ENCODE data around the gene FMN1. TPM values are rescaled to one million over a fixed set of nuclear protein-coding genes. Genes with fewer than 3 reads are reported as not detected.

FMN1 gene
- polyA plus RNA-seq, 3 donors, result 0.28 to 3.7 (median 0.34) TPM

DNA sequence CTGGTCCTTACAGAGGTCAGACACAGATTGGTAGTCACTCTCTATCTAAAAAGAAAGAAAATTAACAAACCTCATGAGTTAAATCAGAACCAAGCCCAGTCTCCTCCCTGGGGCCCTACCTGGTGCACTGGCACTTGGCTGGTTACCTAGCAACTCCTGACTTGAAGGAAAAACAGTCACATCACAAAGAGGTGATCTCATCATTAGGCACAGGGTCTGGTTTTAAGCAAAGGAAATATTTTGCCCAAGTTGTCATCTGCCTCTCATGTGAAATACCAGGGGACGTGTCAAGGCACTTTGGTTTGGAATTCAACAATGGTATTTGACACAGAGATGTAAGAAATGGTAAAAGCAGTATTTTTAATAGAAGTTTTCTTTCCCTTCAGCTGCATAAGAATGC lies 47.7 kb upstream of the FMN1 start:
- no CpG with 5 or more reads among the region's 1 CpG for WGBS (ENCODE audit: insufficient coverage)

DNA sequence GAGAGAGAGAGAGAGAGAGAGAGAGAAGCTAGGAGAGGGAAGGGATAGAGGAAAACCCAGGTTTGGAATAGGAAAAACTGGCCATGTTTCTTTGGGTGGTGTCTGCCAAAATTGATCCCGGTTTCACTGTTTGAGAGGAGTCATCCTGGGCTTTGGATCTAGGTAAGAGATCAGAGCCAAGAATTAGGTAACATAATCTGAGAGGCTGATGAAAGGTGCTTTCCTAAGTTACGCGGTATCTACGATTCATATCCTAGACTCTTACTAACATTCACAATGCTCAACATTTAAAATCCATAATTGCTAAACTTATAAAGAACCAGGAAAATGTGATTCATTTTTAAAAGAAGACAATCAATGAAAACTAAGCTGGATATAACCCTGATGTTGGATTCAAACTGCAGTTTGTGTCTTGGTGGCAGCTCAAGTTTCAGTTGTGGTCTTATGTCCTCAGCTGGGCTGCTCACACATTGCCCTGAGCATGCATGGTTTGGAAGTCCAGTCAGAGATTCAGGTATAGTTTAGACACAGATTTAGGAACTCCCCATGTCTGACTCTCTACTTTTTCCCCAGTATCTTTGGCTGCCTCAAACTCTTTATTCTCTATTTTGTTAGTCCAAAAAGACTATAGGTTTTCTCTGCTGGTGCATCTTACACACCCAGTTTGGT lies 42.5 kb upstream of the FMN1 start:
- H3K27ac Mint-ChIP-seq, result no peak overlapping the region
- no peak for DNase-seq
- peaks cover 6 to 23% (median 7%) of the 10 kb centered on the region in 3 donors for H3K27me3 Mint-ChIP-seq (ENCODE audit: low read depth in 3 of 3)
- Histone ChIP-seq H3K4me1 (ENCODE audit: control insufficient read depth in 1 of 2, insufficient read depth in 2 of 2, low read length in 2 of 2) (no peaks in the 10 kb centered on the region), H2AFZ (ENCODE audit: insufficient read depth, low read depth, low read length, poor library complexity, severe bottlenecking) (no peak overlapping the region), H3K4me2 (replicated peaks; ENCODE audit: extremely low read depth, low read length, poor library complexity, severe bottlenecking) (no peak overlapping the region), H3K9ac (ENCODE audit: insufficient read depth, low read length, poor library complexity, severe bottlenecking) (no peak overlapping the region), H3K9me3 (replicated peaks in 1 of 2; ENCODE audit: control insufficient read depth in 1 of 2, insufficient read depth in 1 of 2, low read length in 2 of 2) (no peaks in the 10 kb centered on the region), H3K4me3 (replicated peaks in 1 of 3; ENCODE audit: low read depth in 2 of 3, low read length in 3 of 3) (no peak overlapping the region), H4K20me1 (ENCODE audit: insufficient read depth, low read length) (no peaks in the 10 kb centered on the region), H3K79me2 (ENCODE audit: insufficient read depth, low read length) (no peaks in the 10 kb centered on the region), H3K27ac (ENCODE audit: low read depth in 1 of 2, low read length in 2 of 2) (no peak overlapping the region), H3K36me3 (replicated peaks in 1 of 2; ENCODE audit: control insufficient read depth in 1 of 2, insufficient read depth in 2 of 2, low read length in 2 of 2) (no peaks in the 10 kb centered on the region), H3K27me3 (ENCODE audit: control insufficient read depth in 2 of 2, insufficient read depth in 2 of 2, low read length in 2 of 2) (peaks cover 0 to 6% of the 10 kb centered on the region in 2 donors)
- no peaks in the 10 kb centered on the region for H3K4me1 Mint-ChIP-seq
- H3K4me3 Mint-ChIP-seq, result no peak overlapping the region
- peaks cover 0 to 2% (median 0%) of the 10 kb centered on the region in 7 donors for H3K9me3 Mint-ChIP-seq
- no CpG with 5 or more reads among the region's 4 CpGs for WGBS (ENCODE audit: insufficient coverage)
- no peaks in the 10 kb centered on the region for H3K36me3 Mint-ChIP-seq
- TF ChIP-seq, protein P1, sequence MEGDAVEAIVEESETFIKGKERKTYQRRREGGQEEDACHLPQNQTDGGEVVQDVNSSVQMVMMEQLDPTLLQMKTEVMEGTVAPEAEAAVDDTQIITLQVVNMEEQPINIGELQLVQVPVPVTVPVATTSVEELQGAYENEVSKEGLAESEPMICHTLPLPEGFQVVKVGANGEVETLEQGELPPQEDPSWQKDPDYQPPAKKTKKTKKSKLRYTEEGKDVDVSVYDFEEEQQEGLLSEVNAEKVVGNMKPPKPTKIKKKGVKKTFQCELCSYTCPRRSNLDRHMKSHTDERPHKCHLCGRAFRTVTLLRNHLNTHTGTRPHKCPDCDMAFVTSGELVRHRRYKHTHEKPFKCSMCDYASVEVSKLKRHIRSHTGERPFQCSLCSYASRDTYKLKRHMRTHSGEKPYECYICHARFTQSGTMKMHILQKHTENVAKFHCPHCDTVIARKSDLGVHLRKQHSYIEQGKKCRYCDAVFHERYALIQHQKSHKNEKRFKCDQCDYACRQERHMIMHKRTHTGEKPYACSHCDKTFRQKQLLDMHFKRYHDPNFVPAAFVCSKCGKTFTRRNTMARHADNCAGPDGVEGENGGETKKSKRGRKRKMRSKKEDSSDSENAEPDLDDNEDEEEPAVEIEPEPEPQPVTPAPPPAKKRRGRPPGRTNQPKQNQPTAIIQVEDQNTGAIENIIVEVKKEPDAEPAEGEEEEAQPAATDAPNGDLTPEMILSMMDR (IDR thresholded peaks at IDR 0.05), result no peak
- intact Hi-C loops (cut with micrococcal nuclease), result no loop called here

More for the DNA sequence above, 47.7 kb upstream of the FMN1 start:
- H3K4me1 ChIP-seq (ENCODE audit: control insufficient read depth in 1 of 2, insufficient read depth in 2 of 2, low read length in 2 of 2), result no peaks in the 10 kb centered on the region
- Mint-ChIP-seq H3K36me3 (no peaks in the 10 kb centered on the region), H3K4me1 (no peaks in the 10 kb centered on the region), H3K27me3 (ENCODE audit: low read depth in 3 of 3) (peaks cover 4 to 12% (median 9%) of the 10 kb centered on the region in 3 donors), H3K4me3 (no peak overlapping the region), H3K9me3 (no peaks in the 10 kb centered on the region), H3K27ac (no peak overlapping the region)
- DNase-seq, result no peak
- H3K4me3 ChIP-seq (replicated peaks in 1 of 3; ENCODE audit: low read depth in 2 of 3, low read length in 3 of 3), result no peak overlapping the region
- H3K4me2 ChIP-seq (replicated peaks; ENCODE audit: extremely low read depth, low read length, poor library complexity, severe bottlenecking), result no peak overlapping the region
- no peaks in the 10 kb centered on the region for H3K9me3 ChIP-seq (replicated peaks in 1 of 2; ENCODE audit: control insufficient read depth in 1 of 2, insufficient read depth in 1 of 2, low read length in 2 of 2)
- no peaks in the 10 kb centered on the region for H4K20me1 ChIP-seq (ENCODE audit: insufficient read depth, low read length)
- H3K36me3 ChIP-seq (replicated peaks in 1 of 2; ENCODE audit: control insufficient read depth in 1 of 2, insufficient read depth in 2 of 2, low read length in 2 of 2), result no peaks in the 10 kb centered on the region
- H3K79me2 ChIP-seq (ENCODE audit: insufficient read depth, low read length), result no peaks in the 10 kb centered on the region
- no peak overlapping the region for H3K9ac ChIP-seq (ENCODE audit: insufficient read depth, low read length, poor library complexity, severe bottlenecking)
- H2AFZ ChIP-seq (ENCODE audit: insufficient read depth, low read depth, low read length, poor library complexity, severe bottlenecking), result no peak overlapping the region
- peaks cover 0 to 6% of the 10 kb centered on the region in 2 donors for H3K27me3 ChIP-seq (ENCODE audit: control insufficient read depth in 2 of 2, insufficient read depth in 2 of 2, low read length in 2 of 2)
- intact Hi-C loops (cut with micrococcal nuclease), result no loop called here
- TF ChIP-seq, protein P1 (IDR thresholded peaks at IDR 0.05), result no peak
- H3K27ac ChIP-seq (ENCODE audit: low read depth in 1 of 2, low read length in 2 of 2), result no peak overlapping the region
